Endodermal cell (in vitro differentiated cells): ENCODE data around the gene TNRC18. TPM values are rescaled to one million over a fixed set of nuclear protein-coding genes. Genes with fewer than 3 reads are reported as not detected.

Experiments used
- DNase-seq: peaks from one replicate; pipeline ENCODE4 v3.0.0-alpha.2; 2017
- H3K27ac ChIP-seq: 2 replicates; pipeline ENCODE4 v1.5.1; 2013; ENCODE audit warnings: mild to moderate bottlenecking, low read depth, low read length, moderate library complexity
- H3K27me3 ChIP-seq: 2 replicates; pipeline ENCODE4 v1.6.1; 2013; ENCODE audit warnings: mild to moderate bottlenecking, low read length, moderate library complexity; ENCODE audit not compliant: insufficient read depth, control insufficient read depth, poor library complexity, severe bottlenecking
- H3K36me3 ChIP-seq: 2 replicates; pipeline ENCODE4 v1.7.0; 2013; ENCODE audit warnings: mild to moderate bottlenecking, low read length, moderate library complexity; ENCODE audit not compliant: control insufficient read depth, insufficient read depth
- H3K4me1 ChIP-seq: one replicate; pipeline ENCODE4 v1.7.0; 2013; ENCODE audit warnings: low read length; ENCODE audit not compliant: control insufficient read depth, insufficient read depth
- H3K4me3 ChIP-seq: 2 replicates; pipeline ENCODE4 v1.5.1; 2013; ENCODE audit warnings: mild to moderate bottlenecking, low read length, moderate library complexity
- H3K9ac ChIP-seq: 2 replicates; pipeline ENCODE4 v1.6.1; 2013; ENCODE audit warnings: mild to moderate bottlenecking, low read length, moderate library complexity; ENCODE audit not compliant: poor library complexity, severe bottlenecking; ENCODE audit errors: extremely low read depth
- H3K9me3 ChIP-seq: 2 replicates; pipeline ENCODE4 v1.6.1; 2013; ENCODE audit warnings: mild to moderate bottlenecking, low read length, moderate library complexity; ENCODE audit not compliant: control insufficient read depth
- H3K27ac Mint-ChIP-seq: 2 replicates; pipeline ENCODE4 v1.8.0; 2020; ENCODE audit warnings: mixed read lengths
- H3K27me3 Mint-ChIP-seq: 2 replicates; pipeline ENCODE4 v1.8.0; 2021; ENCODE audit warnings: mild to moderate bottlenecking, mixed read lengths; ENCODE audit not compliant: insufficient read depth
- H3K36me3 Mint-ChIP-seq: 2 replicates; pipeline ENCODE4 v1.8.0; 2020; ENCODE audit warnings: low read depth, mixed read lengths
- H3K4me1 Mint-ChIP-seq: 2 replicates; pipeline ENCODE4 v1.8.0; 2020; ENCODE audit warnings: mixed read lengths
- H3K4me3 Mint-ChIP-seq: 2 replicates; pipeline ENCODE4 v1.8.0; 2020; ENCODE audit warnings: mild to moderate bottlenecking, moderate library complexity, mixed read lengths
- H3K9me3 Mint-ChIP-seq: 2 replicates; pipeline ENCODE4 v1.8.0; 2020; ENCODE audit warnings: mild to moderate bottlenecking, mixed read lengths
- CTCF ChIP-seq: fragments of 200-600 bp; sonication (generic); conservative IDR thresholded peaks from 2 replicates; pipeline ENCODE4 v1.5.0; 2021; ENCODE audit warnings: antibody characterized with exemption, mild to moderate bottlenecking
- WGBS, 2 experiments: methylation state at CpG; one replicate each; pipeline versions ENCODE4 v1.1.5 to v1.1.7; 2013; ENCODE audit warnings: missing lambda C conversion rate in 2 of 2, mixed read lengths in 1 of 2; ENCODE audit not compliant: insufficient coverage in 1 of 2, insufficient read length in 1 of 2; 5-methylcytosine and 5-hydroxymethylcytosine counted together
- total RNA-seq, 2 donors: library from RNA; stranded (reverse); fragmentation: NEBNext Ultra II Directional in 1 of 2; extraction: Animal tissue kit (Norgen Biotek cat#: 25700) in 1 of 2; gene quantifications; 2 replicates in 1 of 2; 3 replicates in 1 of 2; pipeline ENCODE4 v1.2.1, GENCODE V29; 2021

Gene TNRC18
- total RNA-seq, 2 donors from 2014 or later, result 103 to 136 TPM

- H3K4me3 Mint-ChIP-seq, result no peak overlapping the region
- H3K4me1 ChIP-seq, result no peaks in the 10 kb centered on the region
- H3K27ac ChIP-seq, result no peak overlapping the region
- H3K36me3 Mint-ChIP-seq, result peaks cover 53% of the 10 kb centered on the region
- H3K9ac ChIP-seq, result no peak overlapping the region
- H3K27ac Mint-ChIP-seq, result peak overlapping the region; percentile 58
- H3K4me1 Mint-ChIP-seq, result no peaks in the 10 kb centered on the region
- WGBS, 2 experiments, result 93 to 94% methylated on average over 17 to 20 of the region's 20 CpGs
- no peaks in the 10 kb centered on the region for H3K27me3 ChIP-seq
- H3K9me3 ChIP-seq, result no peaks in the 10 kb centered on the region
- H3K36me3 ChIP-seq, result peaks cover 83% of the 10 kb centered on the region
- no peak for DNase-seq
- no peak for TF ChIP-seq CTCF
- no peaks in the 10 kb centered on the region for H3K9me3 Mint-ChIP-seq
- H3K27me3 Mint-ChIP-seq, result no peaks in the 10 kb centered on the region
- H3K4me3 ChIP-seq, result no peak overlapping the region
Observed at GRCh38 chr7:5375925-5376324, 47.7 kb downstream of the TNRC18 start.

- Mint-ChIP-seq H3K4me1 (no peaks in the 10 kb centered on the region), H3K36me3 (peaks cover 55% of the 10 kb centered on the region), H3K27ac (no peak overlapping the region), H3K27me3 (no peaks in the 10 kb centered on the region), H3K9me3 (no peaks in the 10 kb centered on the region), H3K4me3 (no peak overlapping the region)
- Histone ChIP-seq H3K9me3 (no peaks in the 10 kb centered on the region), H3K27me3 (no peaks in the 10 kb centered on the region), H3K36me3 (peaks cover 84% of the 10 kb centered on the region), H3K4me3 (no peak overlapping the region), H3K9ac (no peak overlapping the region), H3K27ac (no peak overlapping the region), H3K4me1 (no peaks in the 10 kb centered on the region)
- no peak for TF ChIP-seq CTCF
- WGBS, 2 experiments, result 94 to 95% methylated on average over 14 to 19 of the region's 19 CpGs
- DNase-seq, result no peak
Observed at GRCh38 chr7:5374464-5374863, 49.2 kb downstream of the TNRC18 start.

GRCh38 chr7:5373300-5373699 is 50.3 kb downstream of the TNRC18 start:
- no peaks in the 10 kb centered on the region for H3K27me3 Mint-ChIP-seq
- TF ChIP-seq CTCF, result no peak
- no peak overlapping the region for H3K4me3 Mint-ChIP-seq
- H3K9me3 Mint-ChIP-seq, result no peaks in the 10 kb centered on the region
- H3K36me3 Mint-ChIP-seq, result peaks cover 60% of the 10 kb centered on the region
- no peaks in the 10 kb centered on the region for H3K27me3 ChIP-seq
- H3K27ac Mint-ChIP-seq, result no peak overlapping the region
- no peaks in the 10 kb centered on the region for H3K9me3 ChIP-seq
- DNase-seq, result no peak
- H3K4me3 ChIP-seq, result no peak overlapping the region
- H3K4me1 Mint-ChIP-seq, result no peaks in the 10 kb centered on the region
- no peak overlapping the region for H3K27ac ChIP-seq
- no peaks in the 10 kb centered on the region for H3K4me1 ChIP-seq
- 96 to 98% methylated on average over 5 to 6 of the region's 6 CpGs for WGBS, 2 experiments
- peaks cover 89% of the 10 kb centered on the region for H3K36me3 ChIP-seq
- H3K9ac ChIP-seq, result no peak overlapping the region
